Esophagus (tissue), 2 donors: ENCODE measurements around the gene RAD51B. TPM values are rescaled to one million over a fixed set of nuclear protein-coding genes. Genes with fewer than 3 reads are reported as not detected.

Experiments used
- H3K27ac ChIP-seq, 2 donors: one replicate each; pipeline ENCODE4 v1.5.1; 2013; ENCODE audit warnings: low read depth in 2 of 2, mild to moderate bottlenecking in 2 of 2, inconsistent platforms in 1 of 2, low read length in 1 of 2, moderate library complexity in 1 of 2
- H3K27me3 ChIP-seq, 2 donors: one replicate each; pipeline ENCODE4 v1.6.1; 2013; ENCODE audit warnings: low read length in 2 of 2, control low read depth in 1 of 2, mild to moderate bottlenecking in 1 of 2; ENCODE audit not compliant: insufficient read depth in 2 of 2, control insufficient read depth in 1 of 2
- H3K36me3 ChIP-seq, 2 donors: one replicate each; pipeline ENCODE4 v1.6.1; 2013; ENCODE audit warnings: low read length in 1 of 2; ENCODE audit not compliant: control insufficient read depth in 2 of 2, insufficient read depth in 2 of 2
- H3K4me1 ChIP-seq, 2 donors: one replicate each; pipeline ENCODE4 v1.6.1; 2013; ENCODE audit warnings: low read length in 1 of 2; ENCODE audit not compliant: control insufficient read depth in 2 of 2, insufficient read depth in 2 of 2
- H3K4me3 ChIP-seq, 2 donors: one replicate each; pipeline ENCODE4 v1.5.1; 2013; ENCODE audit warnings: low read length in 2 of 2, mild to moderate bottlenecking in 2 of 2, low read depth in 1 of 2, moderate library complexity in 1 of 2
- H3K9me3 ChIP-seq, 2 donors: one replicate each; pipeline ENCODE4 v1.6.1; 2013; ENCODE audit warnings: mild to moderate bottlenecking in 2 of 2, low read depth in 1 of 2, low read length in 1 of 2, moderate library complexity in 1 of 2; ENCODE audit not compliant: control insufficient read depth in 2 of 2, insufficient read depth in 1 of 2
- WGBS, 2 donors: extraction: QIAGEN DNeasy Blood & Tissue Kit; methylation state at CpG; one replicate each; pipeline ENCODE4 v1.1.7; 2013; 5-methylcytosine and 5-hydroxymethylcytosine counted together
- polyA plus RNA-seq, 2 donors: library from polyadenylated mRNA; stranded (reverse); fragments of 200-250 nt; gene quantifications; one replicate each; pipeline ENCODE4 v1.2.3, GENCODE V29; 2013
- donor health status: healthy with polysubstance abuse.
- donor health status: Bipolar disorder and iron deficiency.

The RAD51B gene
- polyA plus RNA-seq, 2 donors = 3.2 to 4.0 TPM

DNA sequence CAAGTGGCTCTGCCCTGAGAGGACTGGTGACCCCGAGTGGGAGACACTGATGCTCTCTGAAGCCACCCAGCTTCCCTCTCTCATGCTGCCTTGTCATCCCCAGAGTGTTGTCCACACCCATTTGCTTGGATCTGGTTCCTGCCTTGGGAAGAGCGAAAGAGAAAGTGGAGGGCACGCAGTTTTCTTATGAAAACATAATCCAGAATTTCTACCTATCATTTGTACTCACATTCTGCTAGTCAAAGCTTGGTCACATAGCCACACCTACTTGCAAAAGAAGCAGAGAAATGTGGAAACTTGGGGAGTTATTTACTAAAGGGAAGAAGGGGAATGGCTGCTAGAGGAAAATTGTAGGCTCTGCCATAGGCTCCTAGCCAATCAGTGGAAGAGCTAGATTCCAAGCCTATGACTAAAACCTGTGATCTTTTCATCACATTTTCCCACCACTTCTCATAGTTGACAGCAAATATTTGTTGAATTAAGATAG lies 647.0 kb downstream of the RAD51B start:
- 45 to 50% methylated on average over 3 of the region's 3 CpGs for WGBS, 2 donors
- H3K4me3 ChIP-seq = no peak overlapping the region
- peaks cover 0 to 2% of the 10 kb centered on the region in 2 donors for H3K4me1 ChIP-seq
- H3K9me3 ChIP-seq = no peaks in the 10 kb centered on the region
- H3K27ac ChIP-seq = peak overlapping the region; percentile 85 to 88
- no peaks in the 10 kb centered on the region for H3K36me3 ChIP-seq
- no peaks in the 10 kb centered on the region for H3K27me3 ChIP-seq

DNA sequence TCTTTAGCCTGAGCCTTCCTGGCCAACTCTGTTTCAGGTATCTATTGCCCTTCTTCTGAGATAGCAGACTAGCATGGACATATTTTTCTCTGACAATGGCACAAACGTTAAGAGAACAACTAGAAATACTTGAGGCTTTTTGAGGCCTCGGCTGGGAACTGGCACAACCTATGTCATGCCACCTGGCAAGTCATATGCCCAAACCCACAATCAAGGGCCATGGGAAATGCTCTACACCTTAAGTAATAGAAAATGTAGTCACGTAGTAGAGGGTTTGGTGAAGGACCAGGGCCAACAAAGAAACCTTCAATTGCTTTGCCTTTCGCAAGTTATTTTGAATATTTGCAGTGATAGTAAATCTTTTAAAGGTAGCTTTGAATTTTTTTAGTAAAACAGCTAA lies 647.8 kb downstream of the RAD51B start:
- Histone ChIP-seq H3K27me3 (no peaks in the 10 kb centered on the region), H3K36me3 (no peaks in the 10 kb centered on the region), H3K27ac (peak overlapping the region; percentile 9 to 34), H3K4me1 (peaks cover 0 to 2% of the 10 kb centered on the region in 2 donors), H3K4me3 (no peak overlapping the region), H3K9me3 (no peaks in the 10 kb centered on the region)
- WGBS, 2 donors = 75 to 77% methylated on average over 4 of the region's 4 CpGs

GRCh38 chr14:68468437-68469207 lies 649.0 kb downstream of the RAD51B start:
- H3K4me1 ChIP-seq = peaks cover 0 to 4% of the 10 kb centered on the region in 2 donors
- H3K27ac ChIP-seq = peak overlapping the region in 1 of 2 donors; percentile 26

DNA sequence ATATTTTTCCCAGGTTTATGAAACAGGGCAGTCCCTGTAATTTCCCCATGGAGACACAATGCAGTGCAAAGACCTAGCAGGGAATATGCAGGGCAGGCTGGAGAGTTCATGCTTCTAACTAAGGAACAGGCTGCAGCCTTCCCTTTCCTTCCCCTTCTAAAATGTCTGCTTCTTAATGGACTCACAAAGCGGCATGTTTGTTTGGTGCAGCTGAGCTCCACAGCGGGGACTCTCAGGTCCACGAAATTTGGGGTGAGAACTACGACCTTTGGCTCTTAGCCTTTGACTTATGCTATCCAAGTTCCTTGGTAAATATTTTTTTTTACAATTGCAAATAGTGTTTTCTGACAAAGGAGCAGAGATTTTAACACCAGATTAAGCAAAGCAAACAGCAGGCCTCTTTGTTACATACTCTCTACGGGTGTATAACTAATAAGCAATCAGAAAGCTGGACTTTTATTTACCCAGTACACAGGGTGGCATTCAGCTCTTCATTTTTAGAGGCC lies 649.7 kb downstream of the RAD51B start:
- H3K36me3 ChIP-seq = no peaks in the 10 kb centered on the region
- no peak overlapping the region for H3K27ac ChIP-seq
- no peaks in the 10 kb centered on the region for H3K9me3 ChIP-seq
- 86 to 89% methylated on average over 5 of the region's 5 CpGs for WGBS, 2 donors
- H3K27me3 ChIP-seq = no peaks in the 10 kb centered on the region
- no peak overlapping the region for H3K4me3 ChIP-seq
- peaks cover 0 to 4% of the 10 kb centered on the region in 2 donors for H3K4me1 ChIP-seq

More at GRCh38 chr14:68468437-68469207, 649.0 kb downstream of the RAD51B start:
- Histone ChIP-seq H3K4me3 (no peak overlapping the region), H3K27me3 (no peaks in the 10 kb centered on the region), H3K9me3 (no peaks in the 10 kb centered on the region), H3K36me3 (no peaks in the 10 kb centered on the region)
- WGBS, 2 donors = 60 to 78% methylated on average over 5 of the region's 5 CpGs

GRCh38 chr14:68470361-68470760 lies 650.8 kb downstream of the RAD51B start:
- H3K4me3 ChIP-seq = no peak overlapping the region
- no peaks in the 10 kb centered on the region for H3K27me3 ChIP-seq
- 92% methylated on average over 1 of the region's 1 CpG for WGBS, 2 donors
- no peak overlapping the region for H3K27ac ChIP-seq
- H3K36me3 ChIP-seq = no peaks in the 10 kb centered on the region
- H3K4me1 ChIP-seq = peaks cover 0 to 4% of the 10 kb centered on the region in 2 donors
- H3K9me3 ChIP-seq = no peaks in the 10 kb centered on the region

DNA sequence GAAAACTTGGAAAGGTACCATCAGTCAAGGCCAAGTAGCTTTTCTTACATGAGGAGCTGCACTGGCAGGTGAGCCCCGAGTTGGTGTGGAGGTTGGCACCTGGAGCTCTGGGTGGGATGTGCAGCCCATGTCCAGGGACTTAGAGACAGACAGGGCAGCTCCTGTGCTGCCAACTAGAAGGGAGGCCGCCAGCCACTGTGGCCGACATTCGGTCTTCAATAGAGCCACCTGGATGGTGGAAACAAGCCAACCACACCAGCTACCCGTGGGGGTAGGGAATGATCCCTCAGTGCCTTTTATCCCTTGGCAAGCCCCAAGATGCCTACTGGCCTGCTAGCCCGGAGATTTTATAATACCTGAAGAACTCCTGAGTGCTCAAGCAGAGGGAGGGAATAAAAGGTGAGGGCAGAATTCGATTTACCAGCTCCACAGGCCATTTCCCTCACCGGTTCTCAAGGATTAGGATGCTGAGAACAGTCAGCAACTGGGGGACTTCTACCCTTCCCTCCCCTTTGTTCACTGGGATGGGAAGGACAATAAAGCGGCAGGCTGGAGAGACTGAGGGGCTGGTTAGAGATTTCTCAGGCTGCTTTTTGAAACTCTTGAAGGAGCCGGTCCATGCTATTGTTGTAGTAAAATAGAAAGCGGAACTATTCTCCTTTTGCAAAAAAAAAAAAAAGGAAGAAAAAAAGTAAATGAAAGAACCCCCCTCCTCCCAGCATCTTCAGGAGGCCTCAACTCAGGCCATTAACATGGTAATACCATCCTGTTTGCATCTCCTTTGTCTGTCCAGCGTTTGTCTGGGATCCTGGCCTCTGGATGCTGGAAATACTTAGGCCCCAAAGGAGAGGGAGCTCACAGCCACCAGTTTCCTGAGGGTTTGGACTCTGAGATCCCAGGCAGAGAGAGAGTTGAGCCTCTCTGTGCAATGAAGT lies 651.7 kb downstream of the RAD51B start:
- Histone ChIP-seq H3K27me3 (no peaks in the 10 kb centered on the region), H3K27ac (peak overlapping the region in 1 of 2 donors; percentile 14)
- WGBS, 2 donors = 75 to 83% methylated on average over 12 of the region's 12 CpGs

GRCh38 chr14:68471964-68472508 lies 652.5 kb downstream of the RAD51B start:
- Histone ChIP-seq H3K4me3 (no peak overlapping the region), H3K4me1 (peaks cover 0 to 7% of the 10 kb centered on the region in 2 donors), H3K27me3 (no peaks in the 10 kb centered on the region), H3K36me3 (no peaks in the 10 kb centered on the region), H3K9me3 (no peaks in the 10 kb centered on the region), H3K27ac (peak overlapping the region in 1 of 2 donors; percentile 14)
- WGBS, 2 donors = 87 to 89% methylated on average over 4 of the region's 4 CpGs

More for the DNA sequence above, 651.7 kb downstream of the RAD51B start:
- no peak overlapping the region for H3K4me3 ChIP-seq
- H3K36me3 ChIP-seq = no peaks in the 10 kb centered on the region
- H3K4me1 ChIP-seq = peaks cover 0 to 4% of the 10 kb centered on the region in 2 donors
- no peaks in the 10 kb centered on the region for H3K9me3 ChIP-seq

GRCh38 chr14:68473069-68473468 lies 653.5 kb downstream of the RAD51B start:
- Histone ChIP-seq H3K4me3 (no peak overlapping the region), H3K27ac (peak overlapping the region; percentile 49 to 57), H3K9me3 (no peaks in the 10 kb centered on the region), H3K36me3 (no peaks in the 10 kb centered on the region), H3K27me3 (no peaks in the 10 kb centered on the region), H3K4me1 (peaks cover 0 to 10% of the 10 kb centered on the region in 2 donors)
- WGBS, 2 donors = 42 to 49% methylated on average over 4 of the region's 4 CpGs

DNA sequence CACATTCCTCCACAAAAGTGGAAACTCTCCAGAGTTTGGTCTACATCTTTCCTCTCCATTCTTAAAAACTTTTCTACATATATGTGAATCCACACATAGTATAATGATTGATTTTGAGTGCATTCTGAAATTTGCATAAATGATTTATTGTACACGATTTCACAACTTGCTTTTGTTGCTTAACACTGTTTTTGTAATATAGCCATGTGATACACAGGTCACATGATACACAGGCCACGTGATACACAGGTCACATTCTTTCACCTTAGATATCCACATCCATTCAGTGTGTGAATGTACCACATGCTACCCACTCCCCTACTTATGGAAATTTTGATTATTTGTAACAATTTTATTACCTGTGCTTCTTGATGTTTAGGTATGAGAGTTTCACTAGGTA lies 654.2 kb downstream of the RAD51B start:
- H3K27ac ChIP-seq = no peak overlapping the region
- no peaks in the 10 kb centered on the region for H3K9me3 ChIP-seq
- no peaks in the 10 kb centered on the region for H3K27me3 ChIP-seq
- no peaks in the 10 kb centered on the region for H3K36me3 ChIP-seq
- H3K4me3 ChIP-seq = no peak overlapping the region
- peaks cover 0 to 10% of the 10 kb centered on the region in 2 donors for H3K4me1 ChIP-seq
- 70 to 71% methylated on average over 2 of the region's 2 CpGs for WGBS, 2 donors
